OCI-LY3 (cell line): ENCODE measurements around the gene TRPM1.

Source experiments
- H2AFZ ChIP-seq: fragments of 200-600, 300-600 bp; shearing (Covaris generic); 2 replicates; pipeline ENCODE4 v1.6.0; 2014; ENCODE audit warnings: antibody characterized with exemption, low read depth, low read length
- H3K27ac ChIP-seq: fragments of 200-600, 300-600 bp; sonication (generic); 2 replicates; pipeline ENCODE4 v1.5.1; 2014; ENCODE audit warnings: mild to moderate bottlenecking, low read length, moderate library complexity, mixed read lengths
- H3K27me3 ChIP-seq: fragments of 200-600, 300-600 bp; sonication (generic); 2 replicates; pipeline ENCODE4 v1.6.1; 2014; ENCODE audit warnings: low read depth, low read length, mixed read lengths
- H3K36me3 ChIP-seq: fragments of 200-600, 300-600 bp; sonication (generic); replicated peaks from 2 replicates; pipeline ENCODE3; 2014; ENCODE audit warnings: low read depth, low read length, mixed read lengths
- H3K4me1 ChIP-seq: fragments of 300-600, 200-600 bp; sonication (generic); 2 replicates; pipeline ENCODE4 v1.6.1; 2014; ENCODE audit warnings: low read length, mixed read lengths
- H3K4me2 ChIP-seq: fragments of 200-600, 300-600 bp; sonication (generic); 2 replicates; pipeline ENCODE4 v1.6.1; 2014; ENCODE audit warnings: low read length, mixed read lengths
- H3K4me3 ChIP-seq: fragments of 300-600, 200-600 bp; sonication (generic); 2 replicates; pipeline ENCODE4 v1.5.1; 2014; ENCODE audit warnings: antibody characterized with exemption, mild to moderate bottlenecking, low read length, moderate library complexity
- H3K79me2 ChIP-seq: fragments of 300-600, 200-600 bp; shearing (Covaris generic); 2 replicates; pipeline ENCODE4 v1.6.1; 2014; ENCODE audit warnings: mild to moderate bottlenecking, low read length, mixed read lengths
- H3K9ac ChIP-seq: fragments of 300-600, 200-600 bp; shearing (Covaris generic); 2 replicates; pipeline ENCODE4 v1.6.0; 2014; ENCODE audit warnings: mild to moderate bottlenecking, low read length, moderate library complexity
- H3K9me3 ChIP-seq: fragments of 200-600, 300-600 bp; shearing (Covaris generic); 2 replicates; pipeline ENCODE4 v1.6.1; 2014; ENCODE audit warnings: low read length, mixed read lengths; ENCODE audit not compliant: insufficient read depth
- H4K20me1 ChIP-seq: fragments of 200-600, 300-600 bp; sonication (generic); 2 replicates; pipeline ENCODE4 v1.6.1; 2016; ENCODE audit warnings: low read length, mixed read lengths; ENCODE audit not compliant: insufficient read depth
- CTCF ChIP-seq: fragments of 200-600, 300-600 bp; sonication (generic); IDR thresholded peaks from 2 replicates; pipeline ENCODE4 v1.5.1; 2014; ENCODE audit warnings: antibody characterized with exemption, low read length, low read depth
- EZH2phosphoT487 ChIP-seq: fragments of 200-600 bp; shearing (Covaris generic); IDR thresholded peaks from 2 replicates; pipeline ENCODE4 v1.6.1; 2018; ENCODE audit warnings: antibody characterized with exemption, mixed run types, low read depth

TRPM1 gene

DNA sequence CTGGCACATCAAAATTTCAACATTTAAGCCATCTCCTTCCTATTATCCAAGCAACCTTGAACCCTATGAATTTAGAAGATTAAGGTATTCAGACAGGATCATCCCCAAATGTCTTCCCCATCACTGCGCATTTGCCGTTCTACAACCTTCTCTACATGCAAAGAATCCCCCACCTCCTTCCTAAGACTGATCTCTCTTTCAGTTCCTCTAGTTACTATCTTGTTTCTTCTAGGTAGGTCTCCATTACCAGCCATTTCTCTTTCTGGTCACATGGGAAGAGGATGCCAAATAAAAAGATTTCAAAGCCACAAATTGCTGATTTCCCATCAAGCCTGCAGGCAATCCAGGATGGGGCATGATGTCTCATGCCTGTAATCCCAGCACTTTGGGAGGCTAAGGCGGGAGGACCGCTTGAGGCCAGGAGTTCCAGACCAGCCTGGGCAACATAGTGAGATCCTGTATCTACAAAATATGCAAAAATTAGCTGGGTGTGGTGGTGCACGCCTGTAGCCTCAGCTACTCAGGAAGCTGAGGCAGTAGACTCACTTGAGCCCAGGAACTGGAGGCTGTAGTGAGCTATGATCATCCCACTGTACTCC, 80.4 kb downstream of the TRPM1 start:
- no peak overlapping the region for H3K4me3 ChIP-seq
- H3K36me3 ChIP-seq = no peaks in the 10 kb centered on the region
- peak overlapping the region; percentile 14; the same call in 1 of the 2 replicates for H3K27ac ChIP-seq
- peaks cover 23% of the 10 kb centered on the region for H3K4me1 ChIP-seq
- H3K9ac ChIP-seq = no peak overlapping the region
- no peaks in the 10 kb centered on the region for H3K27me3 ChIP-seq
- H4K20me1 ChIP-seq = no peaks in the 10 kb centered on the region
- no peaks in the 10 kb centered on the region for H3K9me3 ChIP-seq
- H3K79me2 ChIP-seq = no peaks in the 10 kb centered on the region
- TF ChIP-seq EZH2phosphoT487 (no peak), CTCF (no peak)
- H2AFZ ChIP-seq = peak overlapping the region; percentile 55; the same call in 1 of the 2 replicates
- H3K4me2 ChIP-seq = peak overlapping the region; percentile 35

DNA sequence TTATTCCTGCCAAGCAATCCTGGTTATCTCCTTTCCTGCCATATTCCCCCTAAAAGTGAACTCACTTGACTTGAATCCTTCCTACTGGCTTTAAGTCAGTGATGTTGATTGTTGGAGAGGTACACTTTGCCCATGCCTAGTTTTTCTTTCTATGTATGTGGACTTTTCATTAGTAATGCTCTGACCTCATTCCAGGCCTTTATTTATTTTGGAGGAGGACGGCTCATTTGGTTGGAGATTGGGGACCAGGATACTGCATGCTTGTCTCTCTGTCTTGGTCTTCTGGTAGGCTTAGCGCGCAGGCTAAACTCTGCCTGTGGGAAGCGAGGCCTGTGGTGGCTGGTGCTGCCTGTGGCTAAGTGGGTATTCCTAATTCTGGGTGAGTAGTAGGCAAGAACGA, 81.0 kb downstream of the TRPM1 start:
- TF ChIP-seq CTCF (no peak), EZH2phosphoT487 (no peak)
- Histone ChIP-seq H3K27ac (no peak overlapping the region), H4K20me1 (no peaks in the 10 kb centered on the region), H3K27me3 (no peaks in the 10 kb centered on the region), H3K36me3 (no peaks in the 10 kb centered on the region), H3K9me3 (no peaks in the 10 kb centered on the region), H3K79me2 (no peaks in the 10 kb centered on the region), H3K9ac (no peak overlapping the region), H3K4me3 (no peak overlapping the region), H3K4me1 (peaks cover 23% of the 10 kb centered on the region), H2AFZ (no peak overlapping the region), H3K4me2 (peak overlapping the region; percentile 35)

- Histone ChIP-seq H3K4me3 (no peak overlapping the region), H3K79me2 (no peaks in the 10 kb centered on the region)
- TF ChIP-seq CTCF = no peak
- TF ChIP-seq EZH2phosphoT487 = no peak
Measured at GRCh38 chr15:31019986-31020385, 81.5 kb downstream of the TRPM1 start.

DNA sequence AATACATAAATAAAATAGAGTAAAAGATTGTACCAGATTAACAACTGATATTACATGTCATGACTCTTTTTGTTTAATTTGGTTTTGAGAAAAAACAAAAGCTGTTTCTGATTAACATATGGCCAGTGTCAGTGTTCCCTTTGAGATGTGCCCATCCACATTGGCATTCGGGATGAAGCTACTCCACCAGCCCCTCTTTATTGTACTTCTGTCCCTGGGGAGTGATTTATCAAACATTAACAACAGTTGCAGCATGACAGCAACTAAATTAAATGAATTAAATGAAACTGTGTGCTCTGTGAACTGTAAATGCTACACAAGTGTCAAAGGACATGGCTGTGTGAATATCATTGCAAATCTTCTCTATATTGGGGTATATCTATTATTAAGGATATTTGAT, 84.2 kb downstream of the TRPM1 start:
- TF ChIP-seq CTCF = no peak
- TF ChIP-seq EZH2phosphoT487 = no peak
- H3K4me2 ChIP-seq = no peak overlapping the region
- H3K9ac ChIP-seq = no peak overlapping the region
- H3K27ac ChIP-seq = no peak overlapping the region
- no peaks in the 10 kb centered on the region for H3K36me3 ChIP-seq
- H4K20me1 ChIP-seq = no peaks in the 10 kb centered on the region
- no peaks in the 10 kb centered on the region for H3K9me3 ChIP-seq
- H3K27me3 ChIP-seq = no peaks in the 10 kb centered on the region
- H3K4me1 ChIP-seq = peaks cover 31% of the 10 kb centered on the region
- no peak overlapping the region for H3K4me3 ChIP-seq
- no peak overlapping the region for H2AFZ ChIP-seq
- no peaks in the 10 kb centered on the region for H3K79me2 ChIP-seq

More at GRCh38 chr15:31019986-31020385, 81.5 kb downstream of the TRPM1 start:
- 0 out of 2 replicates have a peak overlapping the region, but pooled peaks have one; percentile 5 for H2AFZ ChIP-seq
- no peak overlapping the region for H3K4me2 ChIP-seq
- no peak overlapping the region for H3K9ac ChIP-seq
- peaks cover 24% of the 10 kb centered on the region for H3K4me1 ChIP-seq
- no peaks in the 10 kb centered on the region for H4K20me1 ChIP-seq
- H3K36me3 ChIP-seq = no peaks in the 10 kb centered on the region
- no peaks in the 10 kb centered on the region for H3K27me3 ChIP-seq
- no peaks in the 10 kb centered on the region for H3K9me3 ChIP-seq
- no peak overlapping the region for H3K27ac ChIP-seq
